Smooth muscle cell (in vitro differentiated cells): Measurements from ENCODE around the gene TMBIM6. TPM values are rescaled to one million over a fixed set of nuclear protein-coding genes. Genes with fewer than 3 reads are reported as not detected.

Experiments used
- DNase-seq: peaks from one replicate; lab custom pipeline; 2025; ENCODE audit not compliant: unreplicated experiment; lab: John Stamatoyannopoulos, UW
- H2AFZ ChIP-seq: fragments of 200-600 bp; sonication (generic); 2 replicates; pipeline ENCODE4 v1.6.0; 2016; ENCODE audit warnings: antibody characterized with exemption, low read depth, mild to moderate bottlenecking
- H3F3A ChIP-seq: fragments of 200-600 bp; sonication (generic); 2 replicates; pipeline ENCODE4 v1.6.0; 2017; ENCODE audit warnings: antibody characterized with exemption, low read depth
- H3K27ac ChIP-seq: fragments of 200-600 bp; sonication (generic); 2 replicates; pipeline ENCODE4 v1.5.1; 2016; ENCODE audit warnings: low read depth, mild to moderate bottlenecking
- H3K27me3 ChIP-seq: fragments of 200-600 bp; sonication (generic); 2 replicates; pipeline ENCODE4 v1.6.1; 2016; ENCODE audit warnings: low read depth, mild to moderate bottlenecking
- H3K36me3 ChIP-seq: fragments of 200-600 bp; sonication (generic); 2 replicates; pipeline ENCODE4 v1.5.1; 2016; ENCODE audit warnings: low read depth
- H3K4me1 ChIP-seq: fragments of 200-600 bp; sonication (generic); 2 replicates; pipeline ENCODE4 v1.5.1; 2016; ENCODE audit warnings: low read depth
- H3K4me2 ChIP-seq: fragments of 200-600 bp; sonication (generic); 2 replicates; pipeline ENCODE4 v1.6.0; 2016; ENCODE audit warnings: mild to moderate bottlenecking
- H3K4me3 ChIP-seq: fragments of 200-600 bp; sonication (generic); 2 replicates; pipeline ENCODE4 v1.5.1; 2016; ENCODE audit warnings: mild to moderate bottlenecking
- H3K79me2 ChIP-seq: fragments of 200-600 bp; sonication (generic); 2 replicates; pipeline ENCODE4 v1.6.0; 2016; ENCODE audit warnings: low read depth, mild to moderate bottlenecking
- H3K9ac ChIP-seq: fragments of 200-600 bp; sonication (generic); 2 replicates; pipeline ENCODE4 v1.6.0; 2016; ENCODE audit warnings: low read depth
- H3K9me3 ChIP-seq: fragments of 200-600 bp; sonication (generic); replicated peaks from 2 replicates; pipeline ENCODE4 v1.5.1; 2016; ENCODE audit warnings: low read depth
- H4K20me1 ChIP-seq: fragments of 200-600 bp; sonication (generic); 2 replicates; pipeline ENCODE4 v1.6.0; 2016; ENCODE audit warnings: low read depth
- CTCF ChIP-seq: fragments of 200-600 bp; sonication (generic); IDR thresholded peaks from 2 replicates; pipeline ENCODE4 v1.5.1; 2017; ENCODE audit warnings: borderline replicate concordance, mild to moderate bottlenecking, antibody characterized with exemption; ENCODE audit not compliant: insufficient read depth, poor library complexity, severe bottlenecking
- WGBS: methylation state at CpG from one replicate; pipeline ENCODE4 v1.1.7; 2016; ENCODE audit warnings: low lambda C conversion rate; 5-methylcytosine and 5-hydroxymethylcytosine counted together
- polyA plus RNA-seq: library from polyadenylated mRNA; unstranded; fragments of >200 nt; fragmentation: Nextera tagmentation; extraction: Ambion mirVana; gene quantifications from 2 replicates; pipeline ENCODE4 v1.2.1, GENCODE V29; 2016
- total RNA-seq: library from RNA; depleted of rRNA; stranded (reverse); fragments of >200 nt; gene quantifications from 2 replicates; pipeline ENCODE4 v1.2.3, GENCODE V29; 2014

The TMBIM6 gene
- total and polyA plus RNA-seq, 2 experiments from 2014 or later = 611 to 677 TPM

- H4K20me1 ChIP-seq = peaks cover 100% of the 10 kb centered on the region
- H3K4me3 ChIP-seq = no peak overlapping the region
- peaks cover 13% of the 10 kb centered on the region for H3K36me3 ChIP-seq
- H2AFZ ChIP-seq = no peak overlapping the region
- peak overlapping the region; percentile 85 for H3K27ac ChIP-seq
- no peak for TF ChIP-seq CTCF
- no peak overlapping the region for H3K9ac ChIP-seq
- peaks cover 98% of the 10 kb centered on the region for H3K79me2 ChIP-seq
- peak overlapping the region; percentile 3 for H3K4me2 ChIP-seq
- H3F3A ChIP-seq = peaks cover 21% of the 10 kb centered on the region
- H3K4me1 ChIP-seq = peaks cover 22% of the 10 kb centered on the region
- no peak for DNase-seq
- no peaks in the 10 kb centered on the region for H3K27me3 ChIP-seq
- no peaks in the 10 kb centered on the region for H3K9me3 ChIP-seq
- WGBS = 78% methylated on average over 8 of the region's 8 CpGs
These were observed 9.0 kb downstream of the TMBIM6 start for GRCh38 chr12:49750027-49750995.

GRCh38 chr12:49750996-49751393 is 9.6 kb downstream of the TMBIM6 start:
- H3K4me2 ChIP-seq = peak overlapping the region; percentile 3
- H3K27me3 ChIP-seq = no peaks in the 10 kb centered on the region
- no peaks in the 10 kb centered on the region for H3K9me3 ChIP-seq
- peaks cover 100% of the 10 kb centered on the region for H4K20me1 ChIP-seq
- no peak overlapping the region for H3K9ac ChIP-seq
- peak overlapping the region; percentile 85 for H3K27ac ChIP-seq
- peaks cover 95% of the 10 kb centered on the region for H3K79me2 ChIP-seq
- H3K4me3 ChIP-seq = no peak overlapping the region
- peaks cover 22% of the 10 kb centered on the region for H3K4me1 ChIP-seq
- 58% methylated on average over 1 of the region's 1 CpG for WGBS
- no peak overlapping the region for H2AFZ ChIP-seq
- peaks cover 21% of the 10 kb centered on the region for H3F3A ChIP-seq
- TF ChIP-seq CTCF = no peak
- no peak for DNase-seq
- peaks cover 13% of the 10 kb centered on the region for H3K36me3 ChIP-seq

- 95% methylated on average over 4 of the region's 4 CpGs for WGBS
- Histone ChIP-seq H4K20me1 (peaks cover 69% of the 10 kb centered on the region), H3K36me3 (peaks cover 11% of the 10 kb centered on the region), H3F3A (peaks cover 46% of the 10 kb centered on the region), H3K4me3 (no peak overlapping the region), H3K9ac (no peak overlapping the region), H2AFZ (no peak overlapping the region), H3K27ac (peak overlapping the region; percentile 2), H3K4me1 (no peaks in the 10 kb centered on the region), H3K4me2 (no peak overlapping the region), H3K79me2 (peaks cover 6% of the 10 kb centered on the region), H3K9me3 (no peaks in the 10 kb centered on the region), H3K27me3 (no peaks in the 10 kb centered on the region)
- DNase-seq = no peak
- TF ChIP-seq CTCF = no peak
These were observed 20.5 kb downstream of the TMBIM6 start for GRCh38 chr12:49761677-49762467.
